Keratinocyte (primary cell): ENCODE data around the gene DCUN1D4. TPM values are rescaled to one million over a fixed set of nuclear protein-coding genes. Genes with fewer than 3 reads are reported as not detected.

ENCODE experiments used
- DNase-seq: peaks from one replicate; pipeline ENCODE4 v3.0.0-alpha.2; 2011; ENCODE audit warnings: low read depth, missing footprints, low spot score
- FAIRE-seq: peaks from 2 replicates; lab custom pipeline; 2011; peaks lifted over from hg19 to GRCh38; lab: Jason Lieb, UNC
- H2AFZ ChIP-seq: 2 replicates; pipeline ENCODE4 v1.6.0; 2012; ENCODE audit warnings: low read length, control low read depth, inconsistent platforms; ENCODE audit not compliant: control insufficient read depth
- H3K27ac ChIP-seq: 2 replicates; pipeline ENCODE4 v1.5.1; 2011; ENCODE audit warnings: low read length; ENCODE audit not compliant: control insufficient read depth, insufficient read depth
- H3K27me3 ChIP-seq: 3 replicates; pipeline ENCODE4 v1.6.0; 2011; ENCODE audit warnings: low read length; ENCODE audit not compliant: control insufficient read depth, insufficient read depth; ENCODE audit errors: extremely low read depth
- H3K36me3 ChIP-seq, 2 experiments: 2 replicates in 1 of 2; 3 replicates in 1 of 2; pipeline ENCODE4 v1.5.1; 2011; ENCODE audit warnings: low read length in 2 of 2, mild to moderate bottlenecking in 1 of 2; ENCODE audit not compliant: control insufficient read depth in 2 of 2, insufficient read depth in 2 of 2; ENCODE audit errors: extremely low read depth in 1 of 2
- H3K4me1 ChIP-seq: 3 replicates; pipeline ENCODE4 v1.5.1; 2011; ENCODE audit warnings: low read length; ENCODE audit not compliant: control insufficient read depth, insufficient read depth; ENCODE audit errors: extremely low read depth
- H3K4me2 ChIP-seq: 3 replicates; pipeline ENCODE4 v1.6.0; 2011; ENCODE audit warnings: low read depth, low read length; ENCODE audit not compliant: control insufficient read depth, insufficient read depth; ENCODE audit errors: extremely low read depth
- H3K4me3 ChIP-seq, 3 experiments: fragments of 200-600 bp in 1 of 3; sonication (generic) in 1 of 3; 2 replicates in 2 of 3; 3 replicates in 1 of 3; pipeline ENCODE4 v1.5.1; 2011 to 2016; ENCODE audit warnings: low read length in 3 of 3, mild to moderate bottlenecking in 3 of 3, control low read depth in 2 of 3, inconsistent platforms in 1 of 3, low read depth in 1 of 3, mixed read lengths in 1 of 3, mixed run types in 1 of 3, moderate library complexity in 1 of 3; ENCODE audit not compliant: control insufficient read depth in 2 of 3, insufficient read depth in 2 of 3; ENCODE audit errors: extremely low read depth in 1 of 3
- H3K79me2 ChIP-seq: 2 replicates; pipeline ENCODE4 v1.6.0; 2012; ENCODE audit warnings: low read length; ENCODE audit not compliant: control insufficient read depth, insufficient read depth
- H3K9ac ChIP-seq: 3 replicates; pipeline ENCODE4 v1.6.0; 2011; ENCODE audit warnings: low read length; ENCODE audit not compliant: control insufficient read depth, insufficient read depth; ENCODE audit errors: extremely low read depth
- H3K9me1 ChIP-seq: 3 replicates; pipeline ENCODE4 v1.6.0; 2011; ENCODE audit warnings: low read length; ENCODE audit not compliant: control insufficient read depth, insufficient read depth; ENCODE audit errors: extremely low read depth
- H3K9me3 ChIP-seq: 2 replicates; pipeline ENCODE4 v1.5.1; 2012; ENCODE audit warnings: low read depth, low read length; ENCODE audit not compliant: control insufficient read depth
- H4K20me1 ChIP-seq: 3 replicates; pipeline ENCODE4 v1.6.0; 2011; ENCODE audit warnings: low read length; ENCODE audit not compliant: control insufficient read depth, insufficient read depth; ENCODE audit errors: extremely low read depth
- EZH2 ChIP-seq: IDR thresholded peaks from one replicate; pipeline ENCODE4 v1.6.1; 2012; ENCODE audit warnings: inconsistent platforms, mild to moderate bottlenecking, low read length, moderate library complexity
- dilution Hi-C: fragments of 300-500 bp; cut with MboI; formaldehyde crosslinking; loops from one replicate; pipeline ENCODE4 v1.7.0; 2020; ENCODE audit warnings: low sequenced_read_pairs; ENCODE audit not compliant: extremely low pct_ligation_motif_present
- polyA plus RNA-seq, 5 experiments: library from polyadenylated mRNA; depleted of rRNA in 3 of 5; stranded (reverse) in 3 of 5; stranded (forward) in 1 of 5; unstranded in 1 of 5; fragments of >200 nt; gene quantifications; 1 replicate in 1 of 5; 2 replicates in 3 of 5; 3 replicates in 1 of 5; pipeline versions ENCODE4 v1.2.1 to v1.2.3, GENCODE V29; 2011 to 2012; ENCODE audit warnings: missing spikeins in 2 of 5, low read depth in 1 of 5, low replicate concordance in 1 of 5
- TF ChIP-seq, protein P1 (sequence below), 3 experiments: IDR thresholded peaks in 1 of 3; conservative IDR thresholded peaks in 1 of 3; optimal IDR thresholded peaks in 1 of 3; 2 replicates in 2 of 3; 3 replicates in 1 of 3; pipeline versions ENCODE3 to v1.5.1; 2011; ENCODE audit warnings: low read length in 3 of 3, mild to moderate bottlenecking in 3 of 3, moderate library complexity in 2 of 3, control low read depth in 1 of 3, inconsistent platforms in 1 of 3; ENCODE audit not compliant: insufficient read depth in 2 of 3; ENCODE audit errors: extremely low read depth in 1 of 3

DCUN1D4 gene
- polyA plus RNA-seq, 1 donor (not counting 4 experiments of a cell fraction or from before 2014, with no cell fraction given): 59.9 TPM

DNA sequence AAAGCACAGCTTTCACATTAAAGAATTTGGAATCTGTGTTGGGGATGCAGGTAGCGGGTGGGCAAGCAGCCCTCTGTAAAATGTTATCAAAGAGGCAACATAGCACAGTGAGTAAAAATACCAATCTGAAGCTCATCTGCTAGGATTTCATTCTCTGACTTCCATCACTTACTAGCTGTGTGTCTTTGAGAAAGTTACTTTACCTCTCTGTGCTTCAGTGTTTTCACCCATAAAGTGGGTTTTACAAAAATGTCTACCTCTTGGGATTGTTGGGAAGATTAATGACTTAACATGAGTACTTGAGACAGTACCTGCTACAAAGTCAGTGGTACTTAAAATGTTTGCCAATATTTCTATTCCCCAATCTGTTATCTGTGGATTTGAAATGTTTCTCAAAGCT lies 7.9 kb upstream of the DCUN1D4 start:
- no peaks in the 10 kb centered on the region for H3K27me3 ChIP-seq
- no peak for DNase-seq
- no peak overlapping the region for H2AFZ ChIP-seq
- H3K4me3 ChIP-seq: no peak overlapping the region
- no peak overlapping the region for H3K9ac ChIP-seq
- dilution Hi-C loops: no loop called here
- no peaks in the 10 kb centered on the region for H3K9me1 ChIP-seq
- no peaks in the 10 kb centered on the region for H4K20me1 ChIP-seq
- H3K36me3 ChIP-seq: no peaks in the 10 kb centered on the region
- no peaks in the 10 kb centered on the region for H3K9me3 ChIP-seq
- H3K4me2 ChIP-seq: no peak overlapping the region
- H3K27ac ChIP-seq: no peak overlapping the region
- no peak for FAIRE-seq
- no peaks in the 10 kb centered on the region for H3K79me2 ChIP-seq
- no peaks in the 10 kb centered on the region for H3K4me1 ChIP-seq
- TF ChIP-seq, protein P1, sequence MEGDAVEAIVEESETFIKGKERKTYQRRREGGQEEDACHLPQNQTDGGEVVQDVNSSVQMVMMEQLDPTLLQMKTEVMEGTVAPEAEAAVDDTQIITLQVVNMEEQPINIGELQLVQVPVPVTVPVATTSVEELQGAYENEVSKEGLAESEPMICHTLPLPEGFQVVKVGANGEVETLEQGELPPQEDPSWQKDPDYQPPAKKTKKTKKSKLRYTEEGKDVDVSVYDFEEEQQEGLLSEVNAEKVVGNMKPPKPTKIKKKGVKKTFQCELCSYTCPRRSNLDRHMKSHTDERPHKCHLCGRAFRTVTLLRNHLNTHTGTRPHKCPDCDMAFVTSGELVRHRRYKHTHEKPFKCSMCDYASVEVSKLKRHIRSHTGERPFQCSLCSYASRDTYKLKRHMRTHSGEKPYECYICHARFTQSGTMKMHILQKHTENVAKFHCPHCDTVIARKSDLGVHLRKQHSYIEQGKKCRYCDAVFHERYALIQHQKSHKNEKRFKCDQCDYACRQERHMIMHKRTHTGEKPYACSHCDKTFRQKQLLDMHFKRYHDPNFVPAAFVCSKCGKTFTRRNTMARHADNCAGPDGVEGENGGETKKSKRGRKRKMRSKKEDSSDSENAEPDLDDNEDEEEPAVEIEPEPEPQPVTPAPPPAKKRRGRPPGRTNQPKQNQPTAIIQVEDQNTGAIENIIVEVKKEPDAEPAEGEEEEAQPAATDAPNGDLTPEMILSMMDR (optimal IDR thresholded peaks at IDR 0.05 in 1 of 3, IDR thresholded peaks at IDR 0.05 in 1 of 3, conservative IDR thresholded peaks at IDR 0.05 in 1 of 3; ENCODE audit: extremely low read depth in 1 of 3, insufficient read depth in 2 of 3, low read length in 3 of 3): no peak

DNA sequence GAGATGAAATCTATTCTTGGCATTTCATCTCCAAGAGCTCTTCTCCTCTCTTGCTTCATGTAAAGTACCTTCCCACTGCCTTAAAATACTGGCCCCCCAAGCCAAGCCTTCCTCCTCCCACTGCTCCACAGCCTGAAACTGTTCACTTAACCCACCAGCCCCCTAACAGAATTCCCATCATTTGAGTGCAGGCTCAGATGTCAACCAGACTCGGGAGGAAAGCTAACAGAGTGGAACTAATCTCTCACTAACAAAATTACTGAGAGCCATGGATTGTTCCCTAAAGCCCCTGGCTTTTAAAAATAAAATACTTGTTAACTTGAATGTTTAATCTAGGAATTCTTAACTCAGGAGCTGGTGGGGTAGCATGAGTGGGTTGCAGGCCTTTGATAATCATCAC lies 7.1 kb upstream of the DCUN1D4 start:
- H3K9me1 ChIP-seq: no peaks in the 10 kb centered on the region
- no peak overlapping the region for H2AFZ ChIP-seq
- no peaks in the 10 kb centered on the region for H3K27me3 ChIP-seq
- H3K27ac ChIP-seq: no peak overlapping the region
- no peak overlapping the region for H3K9ac ChIP-seq
- H3K4me3 ChIP-seq: no peak overlapping the region
- no peak overlapping the region for H3K4me2 ChIP-seq
- FAIRE-seq (no peak), DNase-seq (no peak)
- no peak for TF ChIP-seq EZH2
- TF ChIP-seq, protein P1 (optimal IDR thresholded peaks at IDR 0.05 in 1 of 3, IDR thresholded peaks at IDR 0.05 in 1 of 3, conservative IDR thresholded peaks at IDR 0.05 in 1 of 3; ENCODE audit: extremely low read depth in 1 of 3, insufficient read depth in 2 of 3, low read length in 3 of 3): no peak
- no peaks in the 10 kb centered on the region for H4K20me1 ChIP-seq
- no peaks in the 10 kb centered on the region for H3K4me1 ChIP-seq
- no peaks in the 10 kb centered on the region for H3K9me3 ChIP-seq
- no peaks in the 10 kb centered on the region for H3K36me3 ChIP-seq
- dilution Hi-C loops: no loop called here
- H3K79me2 ChIP-seq: no peaks in the 10 kb centered on the region
